ENCODE measurements around the gene HABP4.

- no peak for TF ChIP-seq POLR2A (IDR thresholded peaks at IDR 0.05)
- TF ChIP-seq, protein P1, sequence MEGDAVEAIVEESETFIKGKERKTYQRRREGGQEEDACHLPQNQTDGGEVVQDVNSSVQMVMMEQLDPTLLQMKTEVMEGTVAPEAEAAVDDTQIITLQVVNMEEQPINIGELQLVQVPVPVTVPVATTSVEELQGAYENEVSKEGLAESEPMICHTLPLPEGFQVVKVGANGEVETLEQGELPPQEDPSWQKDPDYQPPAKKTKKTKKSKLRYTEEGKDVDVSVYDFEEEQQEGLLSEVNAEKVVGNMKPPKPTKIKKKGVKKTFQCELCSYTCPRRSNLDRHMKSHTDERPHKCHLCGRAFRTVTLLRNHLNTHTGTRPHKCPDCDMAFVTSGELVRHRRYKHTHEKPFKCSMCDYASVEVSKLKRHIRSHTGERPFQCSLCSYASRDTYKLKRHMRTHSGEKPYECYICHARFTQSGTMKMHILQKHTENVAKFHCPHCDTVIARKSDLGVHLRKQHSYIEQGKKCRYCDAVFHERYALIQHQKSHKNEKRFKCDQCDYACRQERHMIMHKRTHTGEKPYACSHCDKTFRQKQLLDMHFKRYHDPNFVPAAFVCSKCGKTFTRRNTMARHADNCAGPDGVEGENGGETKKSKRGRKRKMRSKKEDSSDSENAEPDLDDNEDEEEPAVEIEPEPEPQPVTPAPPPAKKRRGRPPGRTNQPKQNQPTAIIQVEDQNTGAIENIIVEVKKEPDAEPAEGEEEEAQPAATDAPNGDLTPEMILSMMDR (IDR thresholded peaks at IDR 0.05) = no peak
- TF ChIP-seq POLR2AphosphoS5 (IDR thresholded peaks at IDR 0.05) = no peak
Measured at GRCh38 chr9:96524045-96524444, 74.1 kb downstream of the HABP4 start.
